GM12801 (cell line): ENCODE results near the gene NTN4.

Experiments
- CTCF ChIP-seq: IDR thresholded peaks from one replicate; pipeline ENCODE4 v1.5.1; 2011; ENCODE audit warnings: control low read depth; ENCODE audit not compliant: insufficient read length; ENCODE audit errors: extremely low read depth

NTN4 gene

GRCh38 chr12:95738024-95738611 lies 52.4 kb downstream of the NTN4 start:
- TF ChIP-seq CTCF: no peak

- no peak for TF ChIP-seq CTCF
Measured at GRCh38 chr12:95736631-95737030, 53.9 kb downstream of the NTN4 start.

- TF ChIP-seq CTCF: no peak
Measured at GRCh38 chr12:95733141-95733825, 57.3 kb downstream of the NTN4 start.

- no peak for TF ChIP-seq CTCF
Measured at GRCh38 chr12:95731519-95731958, 59.0 kb downstream of the NTN4 start.

- TF ChIP-seq CTCF: no peak
Measured at GRCh38 chr12:95730457-95730856, 60.1 kb downstream of the NTN4 start.

GRCh38 chr12:95726903-95727302 lies 63.7 kb downstream of the NTN4 start:
- no peak for TF ChIP-seq CTCF

- no peak for TF ChIP-seq CTCF
Measured at GRCh38 chr12:95724767-95725166, 65.8 kb downstream of the NTN4 start.
